Natural killer cell (primary cell): ENCODE measurements around the gene WWC2. TPM values are rescaled to one million over a fixed set of nuclear protein-coding genes. Genes with fewer than 3 reads are reported as not detected.

Source experiments
- ATAC-seq, 3 donors: fragments of 150-1000 bp in 2 of 3; fragments of 200-7000 bp in 1 of 3; cut with Tn5 transposase; 1 replicate in 1 of 3; 2 replicates in 2 of 3; pipeline ENCODE4 v1.10.0; 2021; ENCODE audit warnings: mild to moderate bottlenecking in 2 of 3, moderate library complexity in 2 of 3
- DNase-seq, 2 donors: peaks; one replicate each; pipeline versions ENCODE4 v3.0.0 to v3.0.0-alpha.2; 2013 to 2021; ENCODE audit warnings: mixed read lengths in 1 of 2
- H3K27ac ChIP-seq: one replicate; pipeline ENCODE4 v1.5.1; 2013; ENCODE audit warnings: mild to moderate bottlenecking, low read length
- H3K27me3 ChIP-seq: one replicate; pipeline ENCODE4 v1.6.1; 2013; ENCODE audit warnings: low read length; ENCODE audit not compliant: control insufficient read depth, insufficient read depth
- H3K36me3 ChIP-seq: one replicate; pipeline ENCODE4 v1.6.1; 2013; ENCODE audit warnings: low read length; ENCODE audit not compliant: control insufficient read depth, insufficient read depth
- H3K4me1 ChIP-seq: one replicate; pipeline ENCODE4 v1.6.1; 2013; ENCODE audit warnings: low read length; ENCODE audit not compliant: control insufficient read depth, insufficient read depth
- H3K4me3 ChIP-seq: one replicate; pipeline ENCODE4 v1.5.1; 2013; ENCODE audit warnings: low read length
- H3K9me3 ChIP-seq: one replicate; pipeline ENCODE4 v1.6.1; 2013; ENCODE audit warnings: low read length; ENCODE audit not compliant: control insufficient read depth, insufficient read depth
- H3K27ac Mint-ChIP-seq, 2 donors: one replicate each; pipeline ENCODE4 v1.8.0; 2022; ENCODE audit warnings: mild to moderate bottlenecking in 2 of 2, mixed read lengths in 2 of 2, moderate library complexity in 1 of 2
- H3K27me3 Mint-ChIP-seq, 2 donors: one replicate each; pipeline ENCODE4 v1.8.0; 2022; ENCODE audit warnings: low read depth in 2 of 2, mixed read lengths in 2 of 2
- H3K36me3 Mint-ChIP-seq: one replicate; pipeline ENCODE4 v1.8.0; 2022; ENCODE audit warnings: mixed read lengths
- H3K4me1 Mint-ChIP-seq, 2 donors: one replicate each; pipeline ENCODE4 v1.8.0; 2022; ENCODE audit warnings: mixed read lengths in 2 of 2
- H3K4me3 Mint-ChIP-seq: one replicate; pipeline ENCODE4 v1.8.0; 2022; ENCODE audit warnings: mild to moderate bottlenecking, moderate library complexity, mixed read lengths
- H3K9me3 Mint-ChIP-seq, 2 donors: one replicate each; pipeline ENCODE4 v1.8.0; 2022; ENCODE audit warnings: mixed read lengths in 2 of 2
- WGBS: methylation state at CpG from one replicate; pipeline ENCODE4 v1.1.7; 2013; ENCODE audit warnings: missing lambda C conversion rate; ENCODE audit not compliant: insufficient coverage; 5-methylcytosine and 5-hydroxymethylcytosine counted together
- intact Hi-C: fragments of 100-400 bp; cut with micrococcal nuclease; formaldehyde crosslinking; loops from one replicate; pipeline ENCODE4 v1.14.2; 2022
- total RNA-seq, 4 donors: library from RNA; stranded (reverse); fragments of 120-200 nt in 1 of 4; gene quantifications; one replicate each; pipeline versions ENCODE4 v1.2.3 to v1.2.4, GENCODE V29; 2013 to 2022
- TF ChIP-seq, protein P1 (sequence below): fragments of 200-600 bp; IDR thresholded peaks from one replicate; pipeline ENCODE4 v1.8.0; 2022; ENCODE audit warnings: antibody characterized with exemption

The WWC2 gene
- total RNA-seq, 3 donors from 2014 or later (not counting 1 experiment from before 2014, with no cell fraction given), result 8.2 to 22.7 (median 9.2) TPM

- H3K36me3 ChIP-seq, result no peaks in the 10 kb centered on the region
- H3K4me1 ChIP-seq, result no peaks in the 10 kb centered on the region
- TF ChIP-seq, protein P1, sequence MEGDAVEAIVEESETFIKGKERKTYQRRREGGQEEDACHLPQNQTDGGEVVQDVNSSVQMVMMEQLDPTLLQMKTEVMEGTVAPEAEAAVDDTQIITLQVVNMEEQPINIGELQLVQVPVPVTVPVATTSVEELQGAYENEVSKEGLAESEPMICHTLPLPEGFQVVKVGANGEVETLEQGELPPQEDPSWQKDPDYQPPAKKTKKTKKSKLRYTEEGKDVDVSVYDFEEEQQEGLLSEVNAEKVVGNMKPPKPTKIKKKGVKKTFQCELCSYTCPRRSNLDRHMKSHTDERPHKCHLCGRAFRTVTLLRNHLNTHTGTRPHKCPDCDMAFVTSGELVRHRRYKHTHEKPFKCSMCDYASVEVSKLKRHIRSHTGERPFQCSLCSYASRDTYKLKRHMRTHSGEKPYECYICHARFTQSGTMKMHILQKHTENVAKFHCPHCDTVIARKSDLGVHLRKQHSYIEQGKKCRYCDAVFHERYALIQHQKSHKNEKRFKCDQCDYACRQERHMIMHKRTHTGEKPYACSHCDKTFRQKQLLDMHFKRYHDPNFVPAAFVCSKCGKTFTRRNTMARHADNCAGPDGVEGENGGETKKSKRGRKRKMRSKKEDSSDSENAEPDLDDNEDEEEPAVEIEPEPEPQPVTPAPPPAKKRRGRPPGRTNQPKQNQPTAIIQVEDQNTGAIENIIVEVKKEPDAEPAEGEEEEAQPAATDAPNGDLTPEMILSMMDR, result no peak
- no peaks in the 10 kb centered on the region for H3K9me3 ChIP-seq
- Mint-ChIP-seq H3K4me3 (no peak overlapping the region), H3K4me1 (no peaks in the 10 kb centered on the region), H3K27ac (no peak overlapping the region), H3K36me3 (no peaks in the 10 kb centered on the region), H3K9me3 (no peaks in the 10 kb centered on the region), H3K27me3 (no peaks in the 10 kb centered on the region)
- WGBS, result 90% methylated on average over 2 of the region's 2 CpGs
- ATAC-seq (no peak), DNase-seq (no peak)
- no peak overlapping the region for H3K27ac ChIP-seq
- H3K27me3 ChIP-seq, result no peaks in the 10 kb centered on the region
- no peak overlapping the region for H3K4me3 ChIP-seq
- intact Hi-C loops, result no loop called here
Observed at GRCh38 chr4:183204793-183205192, 105.7 kb downstream of the WWC2 start.

DNA sequence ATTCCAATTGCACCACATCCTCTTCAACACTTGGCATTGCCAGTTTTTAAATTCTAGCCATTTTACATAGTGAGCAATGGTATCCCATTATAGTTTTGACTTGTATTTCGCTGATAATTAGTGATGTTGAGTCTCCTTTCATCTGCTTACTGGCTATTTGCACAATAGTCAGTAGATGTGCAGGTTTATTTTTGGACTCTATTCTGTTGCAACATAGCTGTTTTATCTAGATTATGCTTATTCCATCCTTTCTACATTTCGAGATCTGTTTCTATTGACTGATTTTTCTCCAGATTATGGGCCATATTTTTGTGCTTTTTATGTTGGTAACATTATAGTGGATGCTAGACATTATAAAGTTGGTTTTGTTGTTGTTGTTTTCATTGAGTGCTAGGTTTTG lies 106.1 kb downstream of the WWC2 start:
- WGBS, result 0% methylated on average over 1 of the region's 2 CpGs
- H3K27ac ChIP-seq, result no peak overlapping the region
- no peak overlapping the region for H3K4me3 ChIP-seq
- TF ChIP-seq, protein P1, result no peak
- intact Hi-C loops, result no loop called here
- no peaks in the 10 kb centered on the region for H3K9me3 ChIP-seq
- H3K36me3 ChIP-seq, result no peaks in the 10 kb centered on the region
- Mint-ChIP-seq H3K4me3 (no peak overlapping the region), H3K9me3 (no peaks in the 10 kb centered on the region), H3K27me3 (no peaks in the 10 kb centered on the region), H3K36me3 (no peaks in the 10 kb centered on the region), H3K4me1 (no peaks in the 10 kb centered on the region), H3K27ac (no peak overlapping the region)
- no peaks in the 10 kb centered on the region for H3K27me3 ChIP-seq
- no peaks in the 10 kb centered on the region for H3K4me1 ChIP-seq
- ATAC-seq, result no peak
- DNase-seq, result no peak

- H3K27me3 ChIP-seq, result no peaks in the 10 kb centered on the region
- H3K27me3 Mint-ChIP-seq, result no peaks in the 10 kb centered on the region
- H3K4me3 ChIP-seq, result no peak overlapping the region
- H3K9me3 Mint-ChIP-seq, result no peaks in the 10 kb centered on the region
- no peak overlapping the region for H3K27ac Mint-ChIP-seq
- H3K4me1 ChIP-seq, result no peaks in the 10 kb centered on the region
- no peaks in the 10 kb centered on the region for H3K4me1 Mint-ChIP-seq
- no peaks in the 10 kb centered on the region for H3K36me3 Mint-ChIP-seq
- TF ChIP-seq, protein P1, result no peak
- ATAC-seq (no peak), DNase-seq (no peak)
- intact Hi-C loops, result no loop called here
- H3K36me3 ChIP-seq, result no peaks in the 10 kb centered on the region
- no peak overlapping the region for H3K4me3 Mint-ChIP-seq
- H3K27ac ChIP-seq, result no peak overlapping the region
- WGBS, result 92% methylated on average over 4 of the region's 4 CpGs
- H3K9me3 ChIP-seq, result no peaks in the 10 kb centered on the region
Observed at GRCh38 chr4:183205709-183206108, 106.7 kb downstream of the WWC2 start.

- 94% methylated on average over 8 of the region's 8 CpGs for WGBS
- H3K4me3 ChIP-seq, result no peak overlapping the region
- no peaks in the 10 kb centered on the region for H3K27me3 ChIP-seq
- H3K27ac Mint-ChIP-seq, result no peak overlapping the region
- no peaks in the 10 kb centered on the region for H3K36me3 Mint-ChIP-seq
- DNase-seq (no peak), ATAC-seq (no peak)
- H3K4me1 ChIP-seq, result no peaks in the 10 kb centered on the region
- H3K4me3 Mint-ChIP-seq, result no peak overlapping the region
- H3K9me3 Mint-ChIP-seq, result no peaks in the 10 kb centered on the region
- H3K36me3 ChIP-seq, result no peaks in the 10 kb centered on the region
- H3K27me3 Mint-ChIP-seq, result no peaks in the 10 kb centered on the region
- no peaks in the 10 kb centered on the region for H3K4me1 Mint-ChIP-seq
- TF ChIP-seq, protein P1, result no peak
- H3K27ac ChIP-seq, result no peak overlapping the region
- intact Hi-C loops, result no loop called here
- H3K9me3 ChIP-seq, result no peaks in the 10 kb centered on the region
Observed at GRCh38 chr4:183211533-183211932, 112.5 kb downstream of the WWC2 start.
